ENCODE results near the gene ARHGEF10L.

Gene ARHGEF10L

GRCh38 chr1:17678011-17678410 lies 138.5 kb downstream of the ARHGEF10L start:
- TF ChIP-seq GABPA (IDR thresholded peaks at IDR 0.05; ENCODE audit: low read depth) (no peak), SPI1 (IDR thresholded peaks at IDR 0.05; ENCODE audit: borderline replicate concordance, low read depth) (no peak), REST (IDR thresholded peaks at IDR 0.05; ENCODE audit: insufficient replicate concordance, low read depth) (no peak)
- Histone ChIP-seq H3K4me3 (replicated peaks; ENCODE audit: insufficient read depth, low read length) (no peak overlapping the region), H3K27me3 (ENCODE audit: insufficient read depth, poor library complexity, severe bottlenecking) (no peaks in the 10 kb centered on the region), H3K27ac (replicated peaks) (no peak overlapping the region)
- no peak for DNase-seq (ENCODE audit: low read depth in 1 of 2, low spot score in 1 of 2)

GRCh38 chr1:17679856-17680255 lies 140.4 kb downstream of the ARHGEF10L start:
- no peak for DNase-seq (ENCODE audit: low read depth in 1 of 2, low spot score in 1 of 2)
- TF ChIP-seq SPI1 (IDR thresholded peaks at IDR 0.05; ENCODE audit: borderline replicate concordance, low read depth) (no peak), POLR2AphosphoS5 (IDR thresholded peaks at IDR 0.05; ENCODE audit: low read depth) (no peak)
- Histone ChIP-seq H3K4me3 (replicated peaks; ENCODE audit: insufficient read depth, low read length) (no peak overlapping the region), H3K27ac (replicated peaks) (no peak overlapping the region), H3K27me3 (ENCODE audit: insufficient read depth, poor library complexity, severe bottlenecking) (no peaks in the 10 kb centered on the region)

- no peak overlapping the region for H3K4me3 ChIP-seq (replicated peaks; ENCODE audit: insufficient read depth, low read length)
- no peak for TF ChIP-seq POLR2AphosphoS5 (IDR thresholded peaks at IDR 0.05; ENCODE audit: low read depth)
- H3K27me3 ChIP-seq (ENCODE audit: insufficient read depth, poor library complexity, severe bottlenecking), result no peaks in the 10 kb centered on the region
- no peak overlapping the region for H3K27ac ChIP-seq (replicated peaks)
- no peak for DNase-seq (ENCODE audit: low read depth in 1 of 2, low spot score in 1 of 2)
Measured at GRCh38 chr1:17680308-17680707, 140.8 kb downstream of the ARHGEF10L start.

- no peak overlapping the region for H3K4me3 ChIP-seq (replicated peaks; ENCODE audit: insufficient read depth, low read length)
- no peak for DNase-seq (ENCODE audit: low read depth in 1 of 2, low spot score in 1 of 2)
- no peak overlapping the region for H3K27ac ChIP-seq (replicated peaks)
Measured at GRCh38 chr1:17682400-17682799, 142.9 kb downstream of the ARHGEF10L start.

More at GRCh38 chr1:17682400-17682799, 142.9 kb downstream of the ARHGEF10L start:
- TF ChIP-seq REST (IDR thresholded peaks at IDR 0.05; ENCODE audit: insufficient replicate concordance, low read depth) (no peak), POLR2AphosphoS5 (IDR thresholded peaks at IDR 0.05; ENCODE audit: low read depth) (no peak), SPI1 (IDR thresholded peaks at IDR 0.05; ENCODE audit: borderline replicate concordance, low read depth) (no peak), GABPA (IDR thresholded peaks at IDR 0.05; ENCODE audit: low read depth) (no peak), CTCF (IDR thresholded peaks at IDR 0.05; ENCODE audit: insufficient read depth, low read length) (no peak)
- no peaks in the 10 kb centered on the region for H3K27me3 ChIP-seq (ENCODE audit: insufficient read depth, poor library complexity, severe bottlenecking)
